ENCODE measurements around the gene CBLN2.

Gene CBLN2

DNA sequence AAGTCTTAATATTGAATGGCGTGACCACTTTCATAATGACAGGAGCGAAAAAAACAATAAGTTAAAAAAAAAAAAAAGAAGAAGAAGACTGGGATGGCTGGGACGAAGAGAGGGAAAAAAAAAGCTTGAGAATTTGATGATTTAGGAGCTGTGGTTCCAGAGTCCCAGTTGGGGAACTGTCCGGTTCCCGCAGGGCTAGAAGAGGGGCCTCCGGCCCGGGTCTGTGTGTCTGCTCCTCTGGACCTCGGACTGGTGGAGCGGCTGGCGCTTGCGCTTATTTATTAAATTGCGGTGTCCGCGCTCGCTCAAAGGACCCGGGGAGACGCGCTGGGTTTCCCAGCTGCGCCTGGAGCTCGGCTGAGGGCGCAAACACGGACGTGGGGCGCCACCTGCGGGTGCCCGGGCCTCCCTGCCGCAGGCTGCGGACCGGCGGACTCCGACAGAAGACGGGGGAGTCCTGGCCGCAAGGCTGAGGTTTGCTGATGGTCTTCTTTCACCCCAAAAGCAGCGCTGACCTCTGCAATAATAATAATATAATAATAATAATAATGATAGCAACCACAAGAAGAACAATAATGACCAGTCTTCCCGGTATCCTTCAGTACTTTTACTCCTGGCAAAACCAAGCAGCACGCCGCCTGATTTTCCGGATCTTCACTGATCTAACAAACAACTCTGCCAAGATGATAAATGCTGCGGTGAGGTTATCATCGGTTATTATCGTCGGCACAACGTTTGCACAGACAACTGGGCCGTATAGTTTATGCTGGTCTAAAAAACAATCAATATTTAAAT is at the start of gene CBLN2:
Gene CBLN2 (minus strand): TSS at position 251 of the 795 bp plus-strand sequence. CDS start 2,182 bp downstream, outside the sequence.
- H3K27me3 Mint-ChIP-seq, result peaks cover 24% of the 10 kb centered on the region
- H3K27ac Mint-ChIP-seq, result no peak within 1 kb of the TSS
- H3K9me3 Mint-ChIP-seq, result no peaks in the 10 kb centered on the region
- peaks cover 2% of the 10 kb centered on the region for H3K36me3 Mint-ChIP-seq
- peaks cover 12% of the 10 kb centered on the region for H3K4me1 Mint-ChIP-seq
- no peak within 1 kb of the TSS for H3K4me3 Mint-ChIP-seq

GRCh38 chr18:72588360-72588759 is 44.2 kb upstream of the CBLN2 start:
- no peak overlapping the region for H3K4me3 Mint-ChIP-seq
- H3K27me3 Mint-ChIP-seq, result peaks cover 1% of the 10 kb centered on the region
- no peaks in the 10 kb centered on the region for H3K4me1 Mint-ChIP-seq
- peaks cover 4% of the 10 kb centered on the region for H3K9me3 Mint-ChIP-seq
- no peaks in the 10 kb centered on the region for H3K36me3 Mint-ChIP-seq
- no peak overlapping the region for H3K27ac Mint-ChIP-seq

- Mint-ChIP-seq H3K27ac (no peak overlapping the region), H3K27me3 (peaks cover 1% of the 10 kb centered on the region), H3K4me3 (no peak overlapping the region), H3K4me1 (no peaks in the 10 kb centered on the region), H3K9me3 (no peaks in the 10 kb centered on the region), H3K36me3 (no peaks in the 10 kb centered on the region)
Measured at GRCh38 chr18:72584787-72585186, 40.6 kb upstream of the CBLN2 start.

- H3K36me3 Mint-ChIP-seq, result no peaks in the 10 kb centered on the region
- no peaks in the 10 kb centered on the region for H3K9me3 Mint-ChIP-seq
- no peak overlapping the region for H3K4me3 Mint-ChIP-seq
- no peak overlapping the region for H3K27ac Mint-ChIP-seq
- H3K4me1 Mint-ChIP-seq, result no peaks in the 10 kb centered on the region
- H3K27me3 Mint-ChIP-seq, result peaks cover 1% of the 10 kb centered on the region
Measured at GRCh38 chr18:72581976-72582375, 37.8 kb upstream of the CBLN2 start.

DNA sequence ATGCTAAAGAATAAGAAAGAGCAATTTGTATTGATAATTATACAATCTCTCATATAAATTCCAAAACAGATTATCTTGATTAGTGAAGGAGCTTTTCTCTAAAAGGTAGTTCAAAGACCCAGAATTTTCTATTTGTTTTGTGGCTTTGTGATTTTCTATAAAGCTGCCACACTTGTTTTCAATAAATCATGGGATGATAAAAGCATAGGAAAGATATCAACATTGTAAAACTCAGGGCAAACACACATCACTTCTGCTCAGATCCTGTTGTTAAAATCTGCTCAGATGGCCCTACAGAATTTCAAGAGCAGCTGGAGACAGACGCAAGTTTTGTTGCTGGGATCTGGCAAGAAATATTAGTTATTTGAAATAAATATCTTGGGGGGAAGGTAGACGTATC is 28.8 kb upstream of the CBLN2 start:
- Mint-ChIP-seq H3K4me3 (no peak overlapping the region), H3K27ac (no peak overlapping the region), H3K36me3 (no peaks in the 10 kb centered on the region), H3K4me1 (no peaks in the 10 kb centered on the region), H3K27me3 (no peaks in the 10 kb centered on the region), H3K9me3 (no peaks in the 10 kb centered on the region)

GRCh38 chr18:72566290-72566689 is 22.1 kb upstream of the CBLN2 start:
- H3K27me3 Mint-ChIP-seq, result no peaks in the 10 kb centered on the region
- no peak overlapping the region for H3K4me3 Mint-ChIP-seq
- no peak overlapping the region for H3K27ac Mint-ChIP-seq
- no peaks in the 10 kb centered on the region for H3K4me1 Mint-ChIP-seq
- H3K9me3 Mint-ChIP-seq, result peaks cover 11% of the 10 kb centered on the region
- H3K36me3 Mint-ChIP-seq, result no peaks in the 10 kb centered on the region

GRCh38 chr18:72555968-72556367 is 11.8 kb upstream of the CBLN2 start:
- no peaks in the 10 kb centered on the region for H3K4me1 Mint-ChIP-seq
- H3K27ac Mint-ChIP-seq, result no peak overlapping the region
- H3K4me3 Mint-ChIP-seq, result no peak overlapping the region

DNA sequence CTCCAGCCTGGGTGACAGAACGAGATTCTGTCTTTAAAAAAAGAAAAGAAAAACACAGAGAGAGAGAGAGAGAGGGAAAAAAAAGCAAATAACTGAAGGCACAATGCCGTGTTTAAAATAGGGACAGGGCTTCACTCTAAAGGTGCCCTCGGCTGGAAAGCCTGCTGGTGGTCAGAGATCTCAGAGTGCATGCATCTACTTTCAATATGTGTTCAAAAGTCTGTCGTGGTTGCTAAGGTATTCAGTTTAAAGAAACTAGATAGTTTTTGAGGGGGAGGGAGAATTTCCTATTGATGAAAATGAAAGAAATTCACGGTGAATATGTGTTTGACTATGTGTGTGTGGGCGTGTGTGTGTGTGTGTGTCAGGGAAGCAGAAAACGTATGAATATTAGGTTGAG is 11.0 kb upstream of the CBLN2 start:
- H3K9me3 Mint-ChIP-seq, result no peaks in the 10 kb centered on the region
- no peaks in the 10 kb centered on the region for H3K4me1 Mint-ChIP-seq
- no peaks in the 10 kb centered on the region for H3K27me3 Mint-ChIP-seq
- no peak overlapping the region for H3K4me3 Mint-ChIP-seq
- H3K27ac Mint-ChIP-seq, result no peak overlapping the region
- H3K36me3 Mint-ChIP-seq, result no peaks in the 10 kb centered on the region

More at GRCh38 chr18:72555968-72556367, 11.8 kb upstream of the CBLN2 start:
- H3K9me3 Mint-ChIP-seq, result no peaks in the 10 kb centered on the region
- no peaks in the 10 kb centered on the region for H3K27me3 Mint-ChIP-seq
- H3K36me3 Mint-ChIP-seq, result no peaks in the 10 kb centered on the region

DNA sequence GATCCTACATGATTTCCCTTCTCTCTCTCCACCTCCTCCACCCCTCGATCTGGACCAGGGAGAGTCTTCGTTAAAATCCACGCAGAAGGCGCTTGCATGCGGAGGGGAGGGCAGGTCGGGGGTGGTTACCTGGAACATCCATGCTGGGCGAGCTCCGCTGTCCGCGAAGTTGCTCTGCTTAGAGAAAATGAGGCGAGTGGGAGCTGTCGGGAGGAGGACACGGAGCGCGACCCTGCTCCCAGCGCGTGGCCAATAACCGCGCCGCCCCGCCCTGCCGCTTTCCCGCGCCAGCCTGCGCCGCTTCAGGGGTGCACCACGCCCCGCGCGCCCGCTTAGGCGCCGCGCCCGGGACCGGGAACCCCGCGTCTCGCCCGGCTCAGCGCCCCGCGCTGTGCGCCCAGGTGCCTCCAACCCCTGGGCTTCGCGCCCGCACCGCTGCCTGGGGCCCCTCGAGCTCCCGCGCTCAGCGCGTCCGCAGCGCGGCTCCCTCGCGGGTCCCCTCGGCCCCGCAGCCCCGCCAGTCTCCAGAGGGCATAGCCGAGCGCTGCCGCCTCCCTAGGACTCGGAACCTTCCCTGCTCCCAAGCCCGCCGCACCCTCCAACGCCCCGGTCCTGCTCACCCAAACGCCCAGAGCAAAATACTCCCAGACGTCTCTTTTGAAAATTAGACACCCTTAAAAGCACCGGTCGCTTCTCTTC is 636 bp downstream of the CBLN2 start:
- Mint-ChIP-seq H3K4me1 (peaks cover 12% of the 10 kb centered on the region), H3K9me3 (no peaks in the 10 kb centered on the region), H3K27me3 (peaks cover 25% of the 10 kb centered on the region), H3K4me3 (no peak overlapping the region), H3K36me3 (peaks cover 2% of the 10 kb centered on the region), H3K27ac (no peak overlapping the region)

DNA sequence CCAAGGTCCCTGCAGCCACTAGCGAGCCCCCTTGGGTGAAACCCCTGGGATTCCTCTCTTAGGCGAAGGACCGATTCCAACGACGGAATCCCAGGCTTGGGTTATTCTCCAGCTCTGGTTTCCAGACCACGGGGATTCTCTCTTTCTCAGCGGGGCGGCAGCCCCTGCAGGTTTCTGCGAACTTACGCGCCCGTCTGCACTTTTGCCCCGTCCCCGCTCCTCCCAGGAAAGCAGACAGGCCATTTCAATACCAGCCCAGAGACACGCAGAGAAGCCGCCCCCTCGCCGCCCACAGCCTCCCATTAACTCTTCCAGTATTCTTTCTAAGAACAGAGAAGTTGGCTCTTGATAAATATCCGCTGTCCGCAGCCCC is 1.2 kb downstream of the CBLN2 start:
- peaks cover 12% of the 10 kb centered on the region for H3K4me1 Mint-ChIP-seq
- peaks cover 25% of the 10 kb centered on the region for H3K27me3 Mint-ChIP-seq
- peak overlapping the region; percentile 11 for H3K27ac Mint-ChIP-seq
- no peaks in the 10 kb centered on the region for H3K9me3 Mint-ChIP-seq
- peaks cover 2% of the 10 kb centered on the region for H3K36me3 Mint-ChIP-seq
- H3K4me3 Mint-ChIP-seq, result no peak overlapping the region

DNA sequence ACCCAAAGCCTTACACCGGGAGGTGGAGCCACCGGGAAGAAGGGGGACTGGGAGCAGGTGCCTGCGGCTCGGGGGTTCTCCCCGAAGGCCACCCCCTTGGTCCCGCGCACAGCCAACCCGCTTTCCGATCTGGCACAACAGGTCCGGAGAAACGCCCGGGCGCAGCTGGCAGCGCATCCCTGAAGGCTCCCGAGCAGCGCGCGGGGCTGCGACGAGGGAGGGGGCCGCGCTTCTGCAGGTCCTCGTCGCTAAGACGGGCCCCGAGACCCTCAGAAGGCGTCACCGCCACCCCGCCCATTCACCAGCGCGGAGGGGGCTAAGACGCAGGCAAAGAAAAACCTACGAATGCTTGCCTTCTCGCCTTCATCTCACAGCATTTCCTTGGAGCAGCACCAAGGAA is 1.8 kb downstream of the CBLN2 start:
- H3K9me3 Mint-ChIP-seq, result no peaks in the 10 kb centered on the region
- no peak overlapping the region for H3K27ac Mint-ChIP-seq
- H3K4me1 Mint-ChIP-seq, result peaks cover 12% of the 10 kb centered on the region
- peaks cover 28% of the 10 kb centered on the region for H3K27me3 Mint-ChIP-seq
- peaks cover 2% of the 10 kb centered on the region for H3K36me3 Mint-ChIP-seq
- H3K4me3 Mint-ChIP-seq, result no peak overlapping the region

DNA sequence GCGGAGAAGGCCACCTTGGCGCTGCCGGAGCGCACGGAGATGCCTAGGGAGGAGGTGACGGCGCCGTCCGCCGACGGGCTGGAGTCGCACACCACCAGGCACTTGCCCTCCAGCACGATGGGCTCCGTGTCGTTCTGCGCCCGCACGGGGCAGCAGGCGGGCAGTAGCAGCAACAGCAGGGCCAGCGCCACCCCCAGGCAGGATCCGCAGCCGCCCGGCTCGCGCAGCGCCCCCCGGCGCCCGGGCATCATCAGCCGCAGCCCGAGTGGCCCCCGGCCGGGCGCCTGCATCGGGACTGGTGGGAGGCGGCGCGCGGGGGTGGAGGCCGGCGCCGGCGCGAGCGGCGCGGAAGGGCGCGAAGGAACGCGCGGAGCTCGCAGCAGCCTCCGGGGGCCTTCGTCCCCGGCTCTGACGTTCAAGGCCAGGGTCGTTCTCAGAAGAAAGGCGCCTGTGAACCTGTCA is 2.2 kb downstream of the CBLN2 start:
- H3K4me3 Mint-ChIP-seq, result no peak overlapping the region
- peaks cover 2% of the 10 kb centered on the region for H3K36me3 Mint-ChIP-seq
- H3K9me3 Mint-ChIP-seq, result no peaks in the 10 kb centered on the region
- peaks cover 12% of the 10 kb centered on the region for H3K4me1 Mint-ChIP-seq
- peaks cover 28% of the 10 kb centered on the region for H3K27me3 Mint-ChIP-seq
- no peak overlapping the region for H3K27ac Mint-ChIP-seq

DNA sequence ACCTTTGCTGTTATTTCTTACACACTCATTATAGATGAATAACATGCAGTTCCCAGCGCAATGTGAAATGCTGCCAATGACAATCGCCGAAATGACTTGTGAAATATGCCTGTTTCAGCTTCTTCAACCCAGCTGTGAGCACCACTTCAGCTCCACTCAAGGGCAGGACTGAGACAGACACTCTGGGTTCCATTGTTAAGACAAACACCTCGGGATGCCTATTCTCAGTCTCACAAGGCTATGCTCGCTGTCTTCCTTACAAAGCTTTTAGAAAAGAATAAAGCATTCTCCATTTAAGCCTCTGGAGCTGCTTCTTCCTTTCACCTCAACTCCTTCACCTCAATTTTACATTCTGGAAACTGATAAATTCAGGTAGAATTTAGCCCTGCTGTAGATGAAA is 4.2 kb downstream of the CBLN2 start:
- H3K9me3 Mint-ChIP-seq, result no peaks in the 10 kb centered on the region
- H3K4me1 Mint-ChIP-seq, result peaks cover 12% of the 10 kb centered on the region
- no peak overlapping the region for H3K4me3 Mint-ChIP-seq
- no peak overlapping the region for H3K27ac Mint-ChIP-seq
- H3K27me3 Mint-ChIP-seq, result peaks cover 23% of the 10 kb centered on the region
- peaks cover 2% of the 10 kb centered on the region for H3K36me3 Mint-ChIP-seq

GRCh38 chr18:72530622-72531021 is 13.5 kb downstream of the CBLN2 start:
- no peaks in the 10 kb centered on the region for H3K27me3 Mint-ChIP-seq
- H3K36me3 Mint-ChIP-seq, result no peaks in the 10 kb centered on the region
- no peak overlapping the region for H3K27ac Mint-ChIP-seq
- H3K9me3 Mint-ChIP-seq, result no peaks in the 10 kb centered on the region
- no peaks in the 10 kb centered on the region for H3K4me1 Mint-ChIP-seq
- H3K4me3 Mint-ChIP-seq, result no peak overlapping the region

DNA sequence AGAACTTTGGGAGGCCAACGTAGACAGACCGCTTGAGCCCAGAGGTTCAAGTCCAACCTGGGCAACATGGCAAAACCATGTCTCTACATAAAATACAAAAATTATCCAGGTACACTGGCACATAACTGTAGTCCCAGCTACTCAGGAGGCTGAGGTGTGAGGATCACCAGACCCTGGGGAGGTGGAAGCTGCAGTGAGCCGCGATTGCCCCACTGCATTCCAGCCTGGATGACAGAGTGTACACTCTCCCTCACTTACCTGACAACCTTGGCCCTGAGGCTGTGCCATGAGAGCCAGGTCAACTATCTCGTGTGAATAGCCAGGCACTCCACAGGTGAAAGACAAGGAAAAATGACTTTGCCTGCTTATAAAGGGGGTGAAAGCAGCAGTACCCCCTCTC is 39.3 kb downstream of the CBLN2 start:
- Mint-ChIP-seq H3K9me3 (no peaks in the 10 kb centered on the region), H3K4me3 (no peak overlapping the region), H3K36me3 (no peaks in the 10 kb centered on the region), H3K27me3 (no peaks in the 10 kb centered on the region), H3K27ac (no peak overlapping the region), H3K4me1 (no peaks in the 10 kb centered on the region)

DNA sequence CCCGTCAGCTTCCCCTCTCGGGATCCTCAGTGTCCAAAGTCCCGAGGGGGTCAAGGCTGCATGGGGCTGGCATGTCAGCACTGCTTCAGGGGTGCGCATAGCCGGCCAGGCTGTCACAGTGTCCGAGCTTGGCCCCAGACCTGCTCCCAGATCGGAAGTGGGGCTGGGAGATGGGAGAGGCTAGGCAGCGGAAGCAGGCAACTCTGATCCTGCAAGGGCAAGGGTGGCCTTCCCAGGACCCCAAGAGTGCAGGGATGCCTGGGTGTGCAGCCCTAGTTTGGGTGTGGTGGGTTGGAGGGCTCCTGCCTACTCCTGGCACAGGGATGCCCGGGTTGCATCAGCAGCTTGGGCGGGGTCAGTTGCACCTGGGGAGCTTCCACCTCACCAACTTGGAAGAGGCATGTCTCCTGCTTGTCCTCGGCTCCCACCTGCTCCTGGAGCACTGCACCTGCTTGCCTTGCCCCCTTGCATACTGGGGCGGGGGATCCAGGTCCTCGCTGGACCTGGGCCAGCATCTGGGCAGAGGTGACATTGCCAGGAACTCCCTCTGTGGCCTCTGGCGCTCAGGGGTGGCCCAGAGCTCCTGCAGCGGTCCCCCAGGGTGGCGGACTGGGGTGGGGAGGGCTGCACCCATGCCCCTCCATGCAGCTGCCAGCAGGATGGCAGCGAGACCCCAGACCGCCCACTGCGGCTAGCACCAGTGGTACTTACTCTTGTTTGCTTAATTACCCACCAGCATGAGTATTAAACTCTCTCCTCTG is 41.3 kb downstream of the CBLN2 start:
- no peaks in the 10 kb centered on the region for H3K27me3 Mint-ChIP-seq
- H3K36me3 Mint-ChIP-seq, result no peaks in the 10 kb centered on the region
- no peaks in the 10 kb centered on the region for H3K4me1 Mint-ChIP-seq
- H3K27ac Mint-ChIP-seq, result no peak overlapping the region
- no peak overlapping the region for H3K4me3 Mint-ChIP-seq
- peaks cover 5% of the 10 kb centered on the region for H3K9me3 Mint-ChIP-seq

All from activated naive CD4-positive, alpha-beta T cell treated with anti-CD3 and anti-CD28 coated beads, Interleukin-2, amount 50 U/mL, for 24 hours (primary cell).